Uterus (tissue), 2 donors: ENCODE data around the gene ATP11A.

Experiments
- CTCF ChIP-seq, 4 experiments: fragments of 200-600 bp in 2 of 4; fragments of 450-650 bp in 2 of 4; sonication (generic) in 2 of 4; IDR thresholded peaks; one replicate each; pipeline ENCODE4 v1.5.1; 2016 to 2019; ENCODE audit warnings: antibody characterized with exemption in 4 of 4, mild to moderate bottlenecking in 2 of 4, moderate library complexity in 1 of 4
- POLR2A ChIP-seq, 2 donors: fragments of 450-650 bp; IDR thresholded peaks; one replicate each; pipeline ENCODE4 v1.6.1; 2016; ENCODE audit warnings: antibody characterized with exemption in 2 of 2, mild to moderate bottlenecking in 1 of 2, moderate library complexity in 1 of 2

- TF ChIP-seq CTCF (IDR thresholded peaks at IDR 0.05) (no peak), POLR2A (IDR thresholded peaks at IDR 0.05) (no peak)
Observed at GRCh38 chr13:112683581-112683980, 6.3 kb upstream of the ATP11A start.
